Peyer's patch (tissue), 4 donors: ENCODE results near the gene LDLRAD3. TPM values are rescaled to one million over a fixed set of nuclear protein-coding genes. Genes with fewer than 3 reads are reported as not detected.
"Not testable (repeated sequence)": the region's sequence is repeated elsewhere in the genome, so short reads cannot be mapped to it uniquely, and the experiment has no call there.

Experiments
- DNase-seq, 3 donors: peaks; one replicate each; pipeline ENCODE4 v3.0.0-alpha.2; 2017 to 2019
- H3K27ac ChIP-seq, 4 donors: fragments of 200-600 bp; sonication (generic); one replicate each; pipeline ENCODE4 v1.5.1; 2016 to 2019
- H3K27me3 ChIP-seq, 2 donors: fragments of 200-600 bp; sonication (generic); one replicate each; pipeline ENCODE4 v1.5.1; 2019
- H3K36me3 ChIP-seq, 3 donors: fragments of 200-600 bp; sonication (generic); one replicate each; pipeline ENCODE4 v1.5.1; 2016 to 2019
- H3K4me1 ChIP-seq, 4 donors: fragments of 200-600 bp; sonication (generic); one replicate each; pipeline ENCODE4 v1.5.1; 2016 to 2019
- H3K4me3 ChIP-seq, 4 donors: fragments of 200-600 bp; sonication (generic); 1 replicate in 3 of 4; 2 replicates in 1 of 4; pipeline ENCODE4 v1.5.1; 2016 to 2019; ENCODE audit warnings: mild to moderate bottlenecking in 1 of 4
- H3K9me3 ChIP-seq, 4 donors: fragments of 200-600 bp; sonication (generic); one replicate each; pipeline ENCODE4 v1.5.1; 2016 to 2019; ENCODE audit warnings: mild to moderate bottlenecking in 1 of 4
- POLR2A ChIP-seq, 2 donors: fragments of 450-650 bp; IDR thresholded peaks; one replicate each; pipeline ENCODE4 v1.5.1; 2017; ENCODE audit warnings: antibody characterized with exemption in 2 of 2, mild to moderate bottlenecking in 2 of 2, moderate library complexity in 2 of 2
- total RNA-seq, 4 donors: library from RNA; depleted of rRNA; stranded (reverse); fragments of >200 nt; gene quantifications; one replicate each; pipeline ENCODE4 v1.1.0, GENCODE V29; 2016
- TF ChIP-seq, protein P1 (sequence below), 6 experiments: fragments of 450-650 bp in 4 of 6; fragments of 200-600 bp in 2 of 6; sonication (generic) in 1 of 6; IDR thresholded peaks; one replicate each; pipeline ENCODE4 v1.5.1; 2017 to 2019; ENCODE audit warnings: antibody characterized with exemption in 6 of 6, mild to moderate bottlenecking in 3 of 6, moderate library complexity in 1 of 6

The LDLRAD3 gene
- total RNA-seq, 4 donors from 2014 or later: 1.2 to 14.0 (median 4.8) TPM

DNA sequence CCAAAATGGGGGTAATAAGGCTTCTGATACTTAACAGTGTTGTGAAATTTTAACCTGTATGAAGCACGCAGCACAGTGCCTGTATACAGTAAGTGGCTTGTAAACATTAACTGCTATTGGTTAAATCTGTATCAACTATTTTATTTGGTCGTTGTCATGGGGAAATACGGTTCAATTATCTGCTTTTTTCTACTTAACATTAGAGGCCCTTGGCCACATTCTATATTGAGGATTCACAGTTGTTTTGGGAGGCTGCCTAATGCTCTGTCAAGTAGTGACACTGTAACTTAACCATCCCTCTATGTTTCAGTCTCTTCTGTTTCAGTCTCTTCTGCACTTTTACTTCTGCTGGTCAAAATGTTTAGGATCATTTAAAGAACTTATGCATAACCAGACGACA is 95.6 kb downstream of the LDLRAD3 start:
- Histone ChIP-seq H3K36me3 (no peaks in the 10 kb centered on the region), H3K27me3 (no peaks in the 10 kb centered on the region), H3K4me1 (no peaks in the 10 kb centered on the region), H3K27ac (no peak overlapping the region), H3K9me3 (no peaks in the 10 kb centered on the region), H3K4me3 (no peak overlapping the region)
- DNase-seq: no peak
- TF ChIP-seq POLR2A (IDR thresholded peaks at IDR 0.05): no peak
- TF ChIP-seq, protein P1, sequence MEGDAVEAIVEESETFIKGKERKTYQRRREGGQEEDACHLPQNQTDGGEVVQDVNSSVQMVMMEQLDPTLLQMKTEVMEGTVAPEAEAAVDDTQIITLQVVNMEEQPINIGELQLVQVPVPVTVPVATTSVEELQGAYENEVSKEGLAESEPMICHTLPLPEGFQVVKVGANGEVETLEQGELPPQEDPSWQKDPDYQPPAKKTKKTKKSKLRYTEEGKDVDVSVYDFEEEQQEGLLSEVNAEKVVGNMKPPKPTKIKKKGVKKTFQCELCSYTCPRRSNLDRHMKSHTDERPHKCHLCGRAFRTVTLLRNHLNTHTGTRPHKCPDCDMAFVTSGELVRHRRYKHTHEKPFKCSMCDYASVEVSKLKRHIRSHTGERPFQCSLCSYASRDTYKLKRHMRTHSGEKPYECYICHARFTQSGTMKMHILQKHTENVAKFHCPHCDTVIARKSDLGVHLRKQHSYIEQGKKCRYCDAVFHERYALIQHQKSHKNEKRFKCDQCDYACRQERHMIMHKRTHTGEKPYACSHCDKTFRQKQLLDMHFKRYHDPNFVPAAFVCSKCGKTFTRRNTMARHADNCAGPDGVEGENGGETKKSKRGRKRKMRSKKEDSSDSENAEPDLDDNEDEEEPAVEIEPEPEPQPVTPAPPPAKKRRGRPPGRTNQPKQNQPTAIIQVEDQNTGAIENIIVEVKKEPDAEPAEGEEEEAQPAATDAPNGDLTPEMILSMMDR (IDR thresholded peaks at IDR 0.05): no peak

DNA sequence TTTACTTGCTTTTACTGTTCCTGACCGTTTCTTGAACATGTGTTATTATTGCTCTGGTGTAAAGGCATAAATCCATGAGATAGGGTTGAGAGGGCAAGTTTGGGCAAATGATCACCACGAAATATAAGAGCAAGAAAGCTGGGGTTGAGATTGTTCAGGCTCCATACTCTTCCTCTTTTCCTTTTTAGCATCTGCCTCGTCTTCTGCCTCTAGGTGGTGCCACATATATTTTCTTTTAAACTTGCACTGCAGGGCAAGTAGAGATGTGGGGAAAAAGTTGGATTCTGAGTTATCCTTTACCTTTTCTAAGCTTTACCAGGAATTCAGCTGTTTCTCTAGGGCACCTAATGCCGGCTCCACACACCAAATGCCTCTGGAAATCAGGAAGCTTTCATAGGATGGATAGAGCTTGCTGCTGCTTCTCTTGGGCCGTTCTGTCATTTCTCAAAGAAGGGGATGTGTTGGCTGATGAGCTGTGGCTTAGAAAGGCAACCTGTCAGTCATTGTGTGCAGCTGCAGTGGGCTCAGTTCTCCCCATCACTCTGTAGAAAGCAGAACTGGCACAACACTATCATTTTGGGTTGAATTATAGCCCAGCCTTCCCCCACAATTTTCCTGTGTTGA is 98.2 kb downstream of the LDLRAD3 start:
- no peaks in the 10 kb centered on the region for H3K36me3 ChIP-seq
- H3K4me3 ChIP-seq: no peak overlapping the region
- H3K27ac ChIP-seq: no peak overlapping the region
- no peak for TF ChIP-seq POLR2A (IDR thresholded peaks at IDR 0.05)
- TF ChIP-seq, protein P1 (IDR thresholded peaks at IDR 0.05): peak in 4 of 6 experiments; percentile 11 to 30 (median 22)
- no peaks in the 10 kb centered on the region for H3K27me3 ChIP-seq
- no peaks in the 10 kb centered on the region for H3K4me1 ChIP-seq
- H3K9me3 ChIP-seq: no peaks in the 10 kb centered on the region
- DNase-seq: no peak

DNA sequence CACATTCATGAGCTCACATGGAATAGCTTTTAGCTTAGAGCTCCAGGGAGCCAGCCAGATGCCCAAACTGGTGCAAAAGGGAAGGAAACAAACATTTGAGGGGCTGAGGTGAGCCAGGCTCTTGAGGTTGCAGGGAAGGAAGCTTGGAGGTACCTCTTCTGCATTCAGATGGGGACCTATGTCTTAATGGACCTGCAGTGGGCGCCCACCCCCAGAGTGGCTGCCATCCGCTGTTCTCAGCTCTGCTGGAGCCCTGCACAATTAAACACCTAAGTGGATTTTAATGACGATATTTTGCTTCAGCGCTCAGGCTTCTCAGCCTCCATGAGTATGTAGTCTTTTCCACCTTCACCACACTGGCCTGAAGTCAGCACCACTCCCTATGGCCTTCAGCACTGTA is 100.8 kb downstream of the LDLRAD3 start:
- no peak for TF ChIP-seq POLR2A (IDR thresholded peaks at IDR 0.05)
- TF ChIP-seq, protein P1 (IDR thresholded peaks at IDR 0.05): no peak
- H3K4me3 ChIP-seq: no peak overlapping the region
- DNase-seq: no peak

DNA sequence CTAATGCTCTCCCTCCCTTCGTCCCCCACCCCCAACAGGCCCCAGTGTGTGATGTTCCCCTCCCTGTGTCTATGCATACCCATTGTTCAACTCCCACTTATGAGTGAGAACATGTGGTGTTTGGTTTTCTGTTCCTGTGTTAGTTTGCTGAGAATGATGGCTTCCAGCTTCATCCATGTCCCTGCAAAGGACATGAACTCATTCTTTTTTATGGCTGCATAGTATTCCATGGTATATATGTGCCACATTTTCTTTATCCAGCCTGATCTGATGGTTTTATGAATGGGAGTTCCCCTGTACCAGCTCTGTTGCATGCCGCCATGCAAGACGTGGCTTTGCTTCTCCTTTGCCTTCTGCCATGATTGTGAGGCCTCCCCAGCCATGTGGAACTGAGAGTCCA is 102.1 kb downstream of the LDLRAD3 start:
- H3K4me1 ChIP-seq, DNase-seq, H3K4me3 ChIP-seq, H3K9me3 ChIP-seq, H3K36me3 ChIP-seq, H3K27ac ChIP-seq, H3K27me3 ChIP-seq: not testable (repeated sequence)

More for the DNA sequence above, 100.8 kb downstream of the LDLRAD3 start:
- H3K27me3 ChIP-seq: no peaks in the 10 kb centered on the region
- no peaks in the 10 kb centered on the region for H3K36me3 ChIP-seq
- H3K27ac ChIP-seq: no peak overlapping the region
- no peaks in the 10 kb centered on the region for H3K9me3 ChIP-seq
- H3K4me1 ChIP-seq: no peaks in the 10 kb centered on the region

DNA sequence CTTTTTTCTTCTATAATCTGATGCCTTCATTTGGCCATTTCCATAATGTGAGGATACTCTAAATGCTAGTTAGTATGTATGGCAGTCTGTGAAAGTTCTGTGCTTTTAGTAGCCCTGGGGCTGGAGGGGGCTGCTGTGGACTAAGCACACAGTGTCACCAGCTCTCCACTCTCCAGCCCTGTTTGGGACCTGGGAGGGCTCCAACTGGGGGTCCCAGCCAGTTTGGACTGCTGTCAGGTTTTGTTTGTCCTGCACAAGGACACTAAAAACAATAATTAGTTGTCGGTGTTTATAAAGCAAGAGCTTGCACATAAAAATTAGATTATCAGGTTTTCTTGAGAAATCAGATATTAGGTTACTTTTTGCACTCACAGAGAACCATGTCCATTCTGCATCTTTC is 103.1 kb downstream of the LDLRAD3 start:
- H3K4me3 ChIP-seq: no peak overlapping the region

DNA sequence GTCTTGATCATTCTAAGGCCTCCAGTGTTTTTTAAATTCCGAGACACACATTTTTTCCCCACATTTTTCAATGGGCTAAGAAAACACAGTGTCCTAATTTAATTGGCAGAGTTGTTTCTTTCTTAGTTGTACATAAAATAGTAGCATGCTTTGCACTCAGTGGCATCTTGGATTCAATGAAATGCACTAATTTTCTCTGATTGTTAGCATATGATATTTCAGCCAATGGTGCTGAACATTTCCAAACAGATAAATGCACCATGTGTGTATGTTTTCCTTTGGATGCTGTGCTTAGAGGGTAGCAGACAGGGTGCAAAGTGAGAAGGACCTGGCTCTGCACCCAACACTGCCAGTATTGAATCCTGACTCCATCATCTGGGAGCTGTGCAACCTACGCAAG is 103.5 kb downstream of the LDLRAD3 start:
- TF ChIP-seq POLR2A (IDR thresholded peaks at IDR 0.05): no peak
- TF ChIP-seq, protein P1 (IDR thresholded peaks at IDR 0.05): no peak
- no peaks in the 10 kb centered on the region for H3K4me1 ChIP-seq

More for the DNA sequence above, 103.1 kb downstream of the LDLRAD3 start:
- no peaks in the 10 kb centered on the region for H3K27me3 ChIP-seq
- H3K9me3 ChIP-seq: no peaks in the 10 kb centered on the region
- no peak for DNase-seq
- H3K27ac ChIP-seq: no peak overlapping the region
- H3K4me1 ChIP-seq: no peaks in the 10 kb centered on the region
- no peaks in the 10 kb centered on the region for H3K36me3 ChIP-seq
- no peak for TF ChIP-seq POLR2A (IDR thresholded peaks at IDR 0.05)
- TF ChIP-seq, protein P1 (IDR thresholded peaks at IDR 0.05): no peak

More for the DNA sequence above, 103.5 kb downstream of the LDLRAD3 start:
- Histone ChIP-seq H3K4me3 (no peak overlapping the region), H3K36me3 (no peaks in the 10 kb centered on the region), H3K27ac (no peak overlapping the region), H3K27me3 (no peaks in the 10 kb centered on the region), H3K9me3 (no peaks in the 10 kb centered on the region)
- DNase-seq: no peak
